Measurements from ENCODE around the gene RNF215. TPM values are rescaled to one million over a fixed set of nuclear protein-coding genes. Genes with fewer than 3 reads are reported as not detected.

Gene RNF215
- total RNA-seq, 1 donor from 2014 or later = 11.9 TPM

DNA sequence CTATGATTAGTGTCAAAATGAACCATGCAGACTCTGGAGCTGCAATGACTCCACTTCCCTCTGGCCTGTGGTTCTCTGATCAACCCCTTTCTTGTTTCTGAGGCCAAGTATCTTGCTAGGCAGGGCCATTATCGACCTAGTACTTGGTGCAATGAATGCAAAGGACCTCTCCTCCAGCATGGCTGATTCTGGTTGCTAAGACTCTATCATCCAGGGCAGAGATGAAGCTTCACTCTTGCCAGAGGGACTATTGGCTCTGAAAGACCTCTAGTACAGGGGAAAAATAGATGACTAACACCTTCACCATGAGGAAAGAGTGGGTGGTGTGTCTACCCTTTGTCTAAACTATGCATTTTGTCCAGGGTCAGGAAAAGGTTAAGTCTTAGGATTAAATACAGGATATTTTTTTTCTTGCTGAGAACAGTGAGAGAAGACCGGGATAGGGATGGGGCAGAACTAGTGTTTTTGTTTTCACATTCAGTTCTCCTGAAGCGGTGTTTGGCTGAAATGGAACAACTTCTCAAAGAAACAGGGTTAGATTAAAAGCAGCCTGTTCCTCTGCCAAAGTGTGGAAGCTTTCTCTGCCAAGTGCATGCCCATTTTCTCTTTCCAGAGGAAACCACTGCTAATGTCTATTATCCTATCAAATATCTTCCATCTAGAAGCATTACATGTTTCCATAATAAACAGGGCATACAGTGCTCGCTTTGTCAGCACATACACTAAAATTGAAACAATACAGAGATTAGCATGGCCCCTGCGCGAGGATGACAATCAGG is 33.3 kb upstream of the RNF215 start:
- Mint-ChIP-seq H3K27ac (no peak overlapping the region), H3K27me3 (ENCODE audit: insufficient read depth, low read depth) (peaks cover 3% of the 10 kb centered on the region), H3K36me3 (peaks cover 28% of the 10 kb centered on the region), H3K4me1 (peaks cover 43% of the 10 kb centered on the region), H3K4me3 (no peak overlapping the region), H3K9me3 (no peaks in the 10 kb centered on the region)
- DNase-seq (ENCODE audit: low spot score) = no peak
- H2AFZ ChIP-seq (replicated peaks) = no peak overlapping the region
- H3F3A ChIP-seq (ENCODE audit: low read depth) = peaks cover 37% of the 10 kb centered on the region
- H4K20me1 ChIP-seq (ENCODE audit: low read depth) = no peaks in the 10 kb centered on the region
- H3K4me3 ChIP-seq = no peak overlapping the region
- H3K9me3 ChIP-seq (ENCODE audit: low read depth) = no peaks in the 10 kb centered on the region
- peaks cover 10% of the 10 kb centered on the region for H3K4me1 ChIP-seq
- no peak overlapping the region for H3K4me2 ChIP-seq
- H3K79me2 ChIP-seq (ENCODE audit: low read depth) = no peaks in the 10 kb centered on the region
- TF ChIP-seq EZH2phosphoT487 (IDR thresholded peaks at IDR 0.05) (no peak), EZH2 (IDR thresholded peaks at IDR 0.05) (no peak)
- TF ChIP-seq, protein P1, sequence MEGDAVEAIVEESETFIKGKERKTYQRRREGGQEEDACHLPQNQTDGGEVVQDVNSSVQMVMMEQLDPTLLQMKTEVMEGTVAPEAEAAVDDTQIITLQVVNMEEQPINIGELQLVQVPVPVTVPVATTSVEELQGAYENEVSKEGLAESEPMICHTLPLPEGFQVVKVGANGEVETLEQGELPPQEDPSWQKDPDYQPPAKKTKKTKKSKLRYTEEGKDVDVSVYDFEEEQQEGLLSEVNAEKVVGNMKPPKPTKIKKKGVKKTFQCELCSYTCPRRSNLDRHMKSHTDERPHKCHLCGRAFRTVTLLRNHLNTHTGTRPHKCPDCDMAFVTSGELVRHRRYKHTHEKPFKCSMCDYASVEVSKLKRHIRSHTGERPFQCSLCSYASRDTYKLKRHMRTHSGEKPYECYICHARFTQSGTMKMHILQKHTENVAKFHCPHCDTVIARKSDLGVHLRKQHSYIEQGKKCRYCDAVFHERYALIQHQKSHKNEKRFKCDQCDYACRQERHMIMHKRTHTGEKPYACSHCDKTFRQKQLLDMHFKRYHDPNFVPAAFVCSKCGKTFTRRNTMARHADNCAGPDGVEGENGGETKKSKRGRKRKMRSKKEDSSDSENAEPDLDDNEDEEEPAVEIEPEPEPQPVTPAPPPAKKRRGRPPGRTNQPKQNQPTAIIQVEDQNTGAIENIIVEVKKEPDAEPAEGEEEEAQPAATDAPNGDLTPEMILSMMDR (IDR thresholded peaks at IDR 0.05) = no peak
- H3K9ac ChIP-seq = no peak overlapping the region
- no peak overlapping the region for H3K27ac ChIP-seq
- H3K36me3 ChIP-seq = no peaks in the 10 kb centered on the region
- H3K27me3 ChIP-seq = no peaks in the 10 kb centered on the region

DNA sequence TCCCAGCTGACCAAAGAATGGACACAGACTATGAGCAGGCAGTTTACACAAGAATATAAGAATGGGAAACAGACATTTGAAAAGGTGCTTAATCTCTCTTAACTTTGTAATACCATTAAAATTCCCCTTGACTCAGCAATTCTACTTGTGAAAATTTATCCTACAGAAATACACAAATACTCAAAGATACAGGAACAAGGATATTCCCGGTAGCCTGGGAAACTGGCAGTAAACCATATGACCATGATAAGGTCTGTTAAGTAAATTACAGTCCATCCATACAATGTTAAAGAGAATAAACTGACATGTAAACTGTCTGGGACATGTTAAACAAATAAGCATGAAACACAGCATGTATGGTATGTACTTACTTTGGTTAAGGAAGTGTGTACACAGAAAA is 29.6 kb upstream of the RNF215 start:
- H3K9ac ChIP-seq = no peak overlapping the region
- H3K27me3 ChIP-seq = no peaks in the 10 kb centered on the region
- H3K27me3 Mint-ChIP-seq (ENCODE audit: insufficient read depth, low read depth) = no peaks in the 10 kb centered on the region
- DNase-seq (ENCODE audit: low spot score) = no peak
- no peak overlapping the region for H3K4me3 ChIP-seq
- no peaks in the 10 kb centered on the region for H4K20me1 ChIP-seq (ENCODE audit: low read depth)
- H3K36me3 Mint-ChIP-seq = peaks cover 40% of the 10 kb centered on the region
- no peak overlapping the region for H3K4me3 Mint-ChIP-seq
- peaks cover 2% of the 10 kb centered on the region for H3F3A ChIP-seq (ENCODE audit: low read depth)
- H3K4me1 Mint-ChIP-seq = peaks cover 20% of the 10 kb centered on the region
- H3K4me1 ChIP-seq = peaks cover under 1% of the 10 kb centered on the region
- H3K4me2 ChIP-seq = no peak overlapping the region
- no peak overlapping the region for H2AFZ ChIP-seq (replicated peaks)
- no peak overlapping the region for H3K27ac Mint-ChIP-seq
- H3K79me2 ChIP-seq (ENCODE audit: low read depth) = no peaks in the 10 kb centered on the region
- TF ChIP-seq EZH2phosphoT487 (IDR thresholded peaks at IDR 0.05) = no peak
- TF ChIP-seq, protein P1 (IDR thresholded peaks at IDR 0.05) = no peak
- TF ChIP-seq EZH2 (IDR thresholded peaks at IDR 0.05) = no peak
- H3K27ac ChIP-seq = no peak overlapping the region
- no peaks in the 10 kb centered on the region for H3K9me3 ChIP-seq (ENCODE audit: low read depth)
- H3K9me3 Mint-ChIP-seq = no peaks in the 10 kb centered on the region
- no peaks in the 10 kb centered on the region for H3K36me3 ChIP-seq

DNA sequence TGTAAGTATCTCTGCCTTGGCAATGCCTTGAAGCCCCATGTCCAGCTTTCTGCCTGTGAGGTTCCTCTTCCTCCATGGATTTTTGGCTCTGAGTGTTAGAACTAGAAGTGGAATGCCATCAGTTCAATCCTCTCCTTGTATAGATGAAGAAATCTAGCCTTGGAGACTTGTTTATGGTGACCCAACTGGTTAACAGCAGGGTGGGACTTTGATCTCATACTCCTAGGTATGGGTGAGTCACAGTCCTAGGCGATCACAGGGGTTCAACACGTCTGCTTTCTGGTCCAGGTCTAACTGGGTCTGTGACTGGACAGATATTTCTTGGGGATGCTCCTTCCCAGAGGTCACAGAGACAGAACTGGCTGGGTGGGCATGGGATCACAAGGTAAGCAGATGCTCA is 29.2 kb upstream of the RNF215 start:
- Histone ChIP-seq H3K9me3 (ENCODE audit: low read depth) (no peaks in the 10 kb centered on the region), H3K9ac (no peak overlapping the region), H4K20me1 (ENCODE audit: low read depth) (no peaks in the 10 kb centered on the region), H3K36me3 (no peaks in the 10 kb centered on the region), H3K27ac (no peak overlapping the region), H3K4me3 (no peak overlapping the region), H3K4me2 (no peak overlapping the region), H3K27me3 (no peaks in the 10 kb centered on the region), H3K4me1 (no peaks in the 10 kb centered on the region), H3K79me2 (ENCODE audit: low read depth) (no peaks in the 10 kb centered on the region), H3F3A (ENCODE audit: low read depth) (no peaks in the 10 kb centered on the region), H2AFZ (replicated peaks) (no peak overlapping the region)
- TF ChIP-seq EZH2phosphoT487 (IDR thresholded peaks at IDR 0.05) (no peak), EZH2 (IDR thresholded peaks at IDR 0.05) (no peak)
- TF ChIP-seq, protein P1 (IDR thresholded peaks at IDR 0.05) = no peak
- H3K4me3 Mint-ChIP-seq = no peak overlapping the region
- no peaks in the 10 kb centered on the region for H3K9me3 Mint-ChIP-seq
- peaks cover 16% of the 10 kb centered on the region for H3K4me1 Mint-ChIP-seq
- no peak for DNase-seq (ENCODE audit: low spot score)
- H3K27ac Mint-ChIP-seq = no peak overlapping the region
- no peaks in the 10 kb centered on the region for H3K27me3 Mint-ChIP-seq (ENCODE audit: insufficient read depth, low read depth)
- peaks cover 40% of the 10 kb centered on the region for H3K36me3 Mint-ChIP-seq

All from neural progenitor cell (in vitro differentiated cells).